ENCODE results near the gene CTIF.

DNA sequence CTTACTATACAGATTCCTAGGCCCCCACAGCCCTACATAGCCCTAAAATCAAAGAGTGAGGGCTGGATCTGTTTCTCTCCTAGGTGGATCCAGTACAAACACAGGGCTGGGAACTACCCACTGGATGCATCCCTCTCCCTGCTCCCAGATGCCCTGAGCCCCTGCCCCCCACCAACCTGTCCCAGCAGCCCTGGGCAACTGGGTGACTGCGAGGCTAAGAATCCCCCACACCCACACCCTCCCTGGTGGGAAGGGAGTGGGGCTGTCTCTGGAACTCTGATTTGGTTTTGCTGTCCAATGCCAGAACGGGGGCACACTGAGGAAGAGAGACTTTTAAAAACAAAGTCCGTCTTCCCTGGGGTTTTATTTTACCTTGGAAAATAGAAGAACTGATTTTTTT, 298.8 kb downstream of the CTIF start:
- TF ChIP-seq EP300 (IDR thresholded peaks at IDR 0.05; ENCODE audit: borderline replicate concordance) (no peak), YY1 (IDR thresholded peaks at IDR 0.05; ENCODE audit: low read depth) (no peak), RAD21 (IDR thresholded peaks at IDR 0.05; ENCODE audit: low read depth) (no peak)
- TF ChIP-seq, protein P1, sequence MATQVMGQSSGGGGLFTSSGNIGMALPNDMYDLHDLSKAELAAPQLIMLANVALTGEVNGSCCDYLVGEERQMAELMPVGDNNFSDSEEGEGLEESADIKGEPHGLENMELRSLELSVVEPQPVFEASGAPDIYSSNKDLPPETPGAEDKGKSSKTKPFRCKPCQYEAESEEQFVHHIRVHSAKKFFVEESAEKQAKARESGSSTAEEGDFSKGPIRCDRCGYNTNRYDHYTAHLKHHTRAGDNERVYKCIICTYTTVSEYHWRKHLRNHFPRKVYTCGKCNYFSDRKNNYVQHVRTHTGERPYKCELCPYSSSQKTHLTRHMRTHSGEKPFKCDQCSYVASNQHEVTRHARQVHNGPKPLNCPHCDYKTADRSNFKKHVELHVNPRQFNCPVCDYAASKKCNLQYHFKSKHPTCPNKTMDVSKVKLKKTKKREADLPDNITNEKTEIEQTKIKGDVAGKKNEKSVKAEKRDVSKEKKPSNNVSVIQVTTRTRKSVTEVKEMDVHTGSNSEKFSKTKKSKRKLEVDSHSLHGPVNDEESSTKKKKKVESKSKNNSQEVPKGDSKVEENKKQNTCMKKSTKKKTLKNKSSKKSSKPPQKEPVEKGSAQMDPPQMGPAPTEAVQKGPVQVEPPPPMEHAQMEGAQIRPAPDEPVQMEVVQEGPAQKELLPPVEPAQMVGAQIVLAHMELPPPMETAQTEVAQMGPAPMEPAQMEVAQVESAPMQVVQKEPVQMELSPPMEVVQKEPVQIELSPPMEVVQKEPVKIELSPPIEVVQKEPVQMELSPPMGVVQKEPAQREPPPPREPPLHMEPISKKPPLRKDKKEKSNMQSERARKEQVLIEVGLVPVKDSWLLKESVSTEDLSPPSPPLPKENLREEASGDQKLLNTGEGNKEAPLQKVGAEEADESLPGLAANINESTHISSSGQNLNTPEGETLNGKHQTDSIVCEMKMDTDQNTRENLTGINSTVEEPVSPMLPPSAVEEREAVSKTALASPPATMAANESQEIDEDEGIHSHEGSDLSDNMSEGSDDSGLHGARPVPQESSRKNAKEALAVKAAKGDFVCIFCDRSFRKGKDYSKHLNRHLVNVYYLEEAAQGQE (IDR thresholded peaks at IDR 0.05; ENCODE audit: low read depth), result no peak
